ENCODE measurements around the gene AKR1C8. TPM values are rescaled to one million over a fixed set of nuclear protein-coding genes. Genes with fewer than 3 reads are reported as not detected.

Gene AKR1C8
- total and polyA plus RNA-seq, 2 donors (not counting 1 experiment from before 2014, with no cell fraction given) = not detected

DNA sequence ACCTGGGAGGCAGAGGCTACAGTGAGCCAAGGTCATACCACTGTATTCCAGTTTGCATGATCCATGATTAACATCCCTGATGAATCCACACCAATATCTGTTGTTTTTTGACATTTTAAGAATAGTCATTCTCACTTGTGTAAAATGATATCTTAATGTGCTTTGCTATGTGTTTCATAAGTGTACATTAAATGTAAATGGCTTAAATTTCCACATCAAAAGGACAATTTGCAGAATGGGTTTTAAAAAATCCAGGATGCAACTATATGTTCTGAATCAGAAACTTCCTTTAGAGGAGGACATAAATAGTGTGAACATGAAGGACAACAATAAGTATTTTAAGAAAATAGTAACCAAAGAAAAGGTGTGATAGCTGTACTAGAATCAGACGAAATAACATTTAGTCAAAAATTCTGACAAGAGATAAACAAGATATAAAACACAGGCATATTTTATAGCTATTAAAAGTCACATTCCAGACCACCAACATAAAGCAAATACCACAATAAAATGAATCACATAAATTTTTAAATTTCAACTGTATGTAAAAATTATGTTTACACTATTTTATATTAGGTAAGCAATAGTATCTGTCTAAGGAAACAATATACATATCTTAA lies 48.4 kb downstream of the AKR1C8 start:
- CTCF ChIA-PET = no interaction called here
- H3K4me1 Mint-ChIP-seq = no peaks in the 10 kb centered on the region
- ATAC-seq (ENCODE audit: low read depth) = no peak

GRCh38 chr10:5135581-5135980 lies 49.4 kb downstream of the AKR1C8 start:
- H2AFZ ChIP-seq (ENCODE audit: insufficient read depth, low read depth, low read length, poor library complexity, severe bottlenecking) = no peak overlapping the region
- no peak overlapping the region for H3K27ac ChIP-seq (ENCODE audit: low read length in 2 of 2)
- H3K36me3 ChIP-seq (replicated peaks in 1 of 2; ENCODE audit: control extremely low read depth in 1 of 2, control insufficient read depth in 1 of 2, extremely low read depth in 1 of 2, insufficient read depth in 2 of 2, low read length in 1 of 2) = no peaks in the 10 kb centered on the region
- DNase-seq (no peak), ATAC-seq (ENCODE audit: low read depth) (no peak)
- H3K4me1 ChIP-seq (ENCODE audit: control insufficient read depth in 2 of 2, insufficient read depth in 2 of 2, low read length in 2 of 2) = no peaks in the 10 kb centered on the region
- no peaks in the 10 kb centered on the region for H3K27me3 Mint-ChIP-seq
- H3K9me3 ChIP-seq (ENCODE audit: control extremely low read depth in 1 of 3, control insufficient read depth in 2 of 3, insufficient read depth in 1 of 3, low read length in 2 of 3) = peaks cover 3 to 5% (median 4%) of the 10 kb centered on the region in 3 donors
- peaks cover 19% of the 10 kb centered on the region for H3K9me3 Mint-ChIP-seq (ENCODE audit: insufficient read depth)
- ChIA-PET CTCF (no interaction called here), POLR2A (no interaction called here)
- H3K9ac ChIP-seq (ENCODE audit: low read length) = no peak overlapping the region
- H3K4me3 Mint-ChIP-seq = no peak overlapping the region
- no peak overlapping the region for H3K4me2 ChIP-seq (replicated peaks; ENCODE audit: low read depth, low read length, poor library complexity, severe bottlenecking)
- no peak overlapping the region for H3K27ac Mint-ChIP-seq
- H3K4me3 ChIP-seq (ENCODE audit: control extremely low read depth in 1 of 5, extremely low read depth in 1 of 5, insufficient read depth in 1 of 5, low read depth in 2 of 5, low read length in 4 of 5) = no peak overlapping the region
- TF ChIP-seq, protein P1, sequence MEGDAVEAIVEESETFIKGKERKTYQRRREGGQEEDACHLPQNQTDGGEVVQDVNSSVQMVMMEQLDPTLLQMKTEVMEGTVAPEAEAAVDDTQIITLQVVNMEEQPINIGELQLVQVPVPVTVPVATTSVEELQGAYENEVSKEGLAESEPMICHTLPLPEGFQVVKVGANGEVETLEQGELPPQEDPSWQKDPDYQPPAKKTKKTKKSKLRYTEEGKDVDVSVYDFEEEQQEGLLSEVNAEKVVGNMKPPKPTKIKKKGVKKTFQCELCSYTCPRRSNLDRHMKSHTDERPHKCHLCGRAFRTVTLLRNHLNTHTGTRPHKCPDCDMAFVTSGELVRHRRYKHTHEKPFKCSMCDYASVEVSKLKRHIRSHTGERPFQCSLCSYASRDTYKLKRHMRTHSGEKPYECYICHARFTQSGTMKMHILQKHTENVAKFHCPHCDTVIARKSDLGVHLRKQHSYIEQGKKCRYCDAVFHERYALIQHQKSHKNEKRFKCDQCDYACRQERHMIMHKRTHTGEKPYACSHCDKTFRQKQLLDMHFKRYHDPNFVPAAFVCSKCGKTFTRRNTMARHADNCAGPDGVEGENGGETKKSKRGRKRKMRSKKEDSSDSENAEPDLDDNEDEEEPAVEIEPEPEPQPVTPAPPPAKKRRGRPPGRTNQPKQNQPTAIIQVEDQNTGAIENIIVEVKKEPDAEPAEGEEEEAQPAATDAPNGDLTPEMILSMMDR (IDR thresholded peaks at IDR 0.05) = no peak
- TF ChIP-seq EZH2 (IDR thresholded peaks at IDR 0.05; ENCODE audit: borderline replicate concordance, insufficient read depth, low read depth, low read length, poor library complexity, severe bottlenecking) = no peak
- no peaks in the 10 kb centered on the region for H3K79me2 ChIP-seq (ENCODE audit: control insufficient read depth, insufficient read depth, low read length)
- H3K27me3 ChIP-seq (replicated peaks in 1 of 4; ENCODE audit: control extremely low read depth in 1 of 4, control insufficient read depth in 3 of 4, insufficient read depth in 4 of 4, low read length in 3 of 4) = no peaks in the 10 kb centered on the region
- intact Hi-C loops (cut with micrococcal nuclease) = no loop called here
- no CpG with 5 or more reads among the region's 2 CpGs for WGBS (ENCODE audit: insufficient coverage)
- no peaks in the 10 kb centered on the region for H3K4me1 Mint-ChIP-seq
- H4K20me1 ChIP-seq (ENCODE audit: control insufficient read depth, insufficient read depth, low read length, poor library complexity, severe bottlenecking) = no peaks in the 10 kb centered on the region

More for the DNA sequence above, 48.4 kb downstream of the AKR1C8 start:
- TF ChIP-seq, protein P1 (IDR thresholded peaks at IDR 0.05) = no peak
- no peak for TF ChIP-seq EZH2 (IDR thresholded peaks at IDR 0.05; ENCODE audit: borderline replicate concordance, insufficient read depth, low read depth, low read length, poor library complexity, severe bottlenecking)
- Mint-ChIP-seq H3K9me3 (ENCODE audit: insufficient read depth) (peaks cover 19% of the 10 kb centered on the region), H3K4me3 (no peak overlapping the region), H3K27ac (no peak overlapping the region), H3K27me3 (no peaks in the 10 kb centered on the region)
- Histone ChIP-seq H3K9ac (ENCODE audit: low read length) (no peak overlapping the region), H3K4me2 (replicated peaks; ENCODE audit: low read depth, low read length, poor library complexity, severe bottlenecking) (no peak overlapping the region), H2AFZ (ENCODE audit: insufficient read depth, low read depth, low read length, poor library complexity, severe bottlenecking) (no peak overlapping the region), H4K20me1 (ENCODE audit: control insufficient read depth, insufficient read depth, low read length, poor library complexity, severe bottlenecking) (no peaks in the 10 kb centered on the region), H3K36me3 (replicated peaks in 1 of 2; ENCODE audit: control extremely low read depth in 1 of 2, control insufficient read depth in 1 of 2, extremely low read depth in 1 of 2, insufficient read depth in 2 of 2, low read length in 1 of 2) (no peaks in the 10 kb centered on the region), H3K79me2 (ENCODE audit: control insufficient read depth, insufficient read depth, low read length) (no peaks in the 10 kb centered on the region), H3K27ac (ENCODE audit: low read length in 2 of 2) (no peak overlapping the region), H3K27me3 (replicated peaks in 1 of 4; ENCODE audit: control extremely low read depth in 1 of 4, control insufficient read depth in 3 of 4, insufficient read depth in 4 of 4, low read length in 3 of 4) (no peaks in the 10 kb centered on the region), H3K4me1 (ENCODE audit: control insufficient read depth in 2 of 2, insufficient read depth in 2 of 2, low read length in 2 of 2) (no peaks in the 10 kb centered on the region), H3K4me3 (ENCODE audit: control extremely low read depth in 1 of 5, extremely low read depth in 1 of 5, insufficient read depth in 1 of 5, low read depth in 2 of 5, low read length in 4 of 5) (no peak overlapping the region), H3K9me3 (ENCODE audit: control extremely low read depth in 1 of 3, control insufficient read depth in 2 of 3, insufficient read depth in 1 of 3, low read length in 2 of 3) (peaks cover 3 to 5% (median 4%) of the 10 kb centered on the region in 3 donors)
- DNase-seq = no peak
- intact Hi-C loops (cut with micrococcal nuclease) = no loop called here
- POLR2A ChIA-PET = no interaction called here
- no CpG with 5 or more reads among the region's 1 CpG for WGBS (ENCODE audit: insufficient coverage)

Data from B cell (primary cell).